Psoas muscle (tissue), 8 donors: ENCODE results near the gene SUSD3. TPM values are rescaled to one million over a fixed set of nuclear protein-coding genes. Genes with fewer than 3 reads are reported as not detected.

Experiments
- ATAC-seq, 4 donors: fragments of 200-7000 bp; cut with Tn5 transposase; one replicate each; pipeline ENCODE4 v1.9.1; 2020; ENCODE audit warnings: moderate library complexity in 3 of 4, mild to moderate bottlenecking in 2 of 4
- DNase-seq, 2 donors: peaks; one replicate each; pipeline ENCODE4 v3.0.0-alpha.2; 2020
- H3K27ac ChIP-seq: fragments of 200-600 bp; one replicate; pipeline ENCODE4 v1.8.0; 2022
- H3K27me3 ChIP-seq, 3 donors: fragments of 200-600 bp in 1 of 3; one replicate each; pipeline versions ENCODE4 v1.6.1 to v1.8.0; 2013 to 2022; ENCODE audit warnings: low read length in 2 of 3, mild to moderate bottlenecking in 2 of 3, moderate library complexity in 1 of 3; ENCODE audit not compliant: insufficient read depth in 3 of 3
- H3K36me3 ChIP-seq, 2 donors: fragments of 200-600 bp in 1 of 2; one replicate each; pipeline versions ENCODE4 v1.6.1 to v1.8.0; 2013 to 2022; ENCODE audit warnings: low read depth in 1 of 2, mild to moderate bottlenecking in 1 of 2, moderate library complexity in 1 of 2; ENCODE audit not compliant: insufficient read depth in 1 of 2
- H3K4me1 ChIP-seq: fragments of 200-600 bp; one replicate; pipeline ENCODE4 v1.8.0; 2022
- H3K4me3 ChIP-seq: fragments of 200-600 bp; one replicate; pipeline ENCODE4 v1.8.0; 2022; ENCODE audit warnings: mild to moderate bottlenecking
- H3K9me3 ChIP-seq: fragments of 200-600 bp; one replicate; pipeline ENCODE4 v1.8.0; 2022
- CTCF ChIP-seq: fragments of 200-600 bp; IDR thresholded peaks from one replicate; pipeline ENCODE4 v1.8.0; 2022; ENCODE audit warnings: antibody characterized with exemption
- WGBS, 3 donors: extraction: QIAGEN DNeasy Blood & Tissue Kit; methylation state at CpG; one replicate each; pipeline versions ENCODE4 v1.1.6 to v1.1.7; 2013; 5-methylcytosine and 5-hydroxymethylcytosine counted together
- intact Hi-C, 2 donors: fragments of 100-400 bp; cut with DNase I; formaldehyde crosslinking; loops; one replicate each; pipeline versions ENCODE4 v1.11.0 to v1.14.2; 2022
- polyA plus RNA-seq, 3 donors: library from polyadenylated mRNA; stranded (reverse); fragments of 200-250 nt; gene quantifications; one replicate each; pipeline ENCODE4 v1.2.3, GENCODE V29; 2013
- total RNA-seq, 4 donors: library from RNA; stranded (reverse); fragmentation: NEBNext Ultra II Directional in 2 of 4; extraction: Animal tissue kit (Norgen Biotek cat#: 25700) in 2 of 4; gene quantifications; one replicate each; pipeline versions ENCODE4 v1.2.1 to v1.2.4, GENCODE V29; 2021 to 2023
- donor health status: healthy with polysubstance abuse.
- donor health status: DM: no; HTN: no; CAD: no; lungs with moderate emphysema.
- donor health status: Bipolar disorder and iron deficiency.
- donor health status: healthy.
- donor health status: DM: yes; HTN: yes; CAD: no.
- donor health status: DM: no; HTN: no; CAD: no.
- donor health status: DM: no; HTN: no; CAD: no.
- donor health status: DM: yes; HTN: yes; CAD: no.

The SUSD3 gene
- total and polyA plus RNA-seq, 7 donors = 0.13 to 0.65 (median 0.34) TPM; not detected in 2

- Histone ChIP-seq H3K4me3 (no peak overlapping the region), H3K36me3 (peaks cover 0 to 48% of the 10 kb centered on the region in 2 donors), H3K9me3 (no peaks in the 10 kb centered on the region), H3K27ac (no peak overlapping the region), H3K27me3 (no peaks in the 10 kb centered on the region), H3K4me1 (peaks cover 17% of the 10 kb centered on the region)
- no peak for TF ChIP-seq CTCF
- no peak for ATAC-seq
- peak in 1 of 2 donors; percentile 53 for DNase-seq
- 89 to 93% (median 92%) methylated on average over 9 to 11 of the region's 11 CpGs for WGBS, 3 donors
- intact Hi-C loops = no loop called here
Measured at GRCh38 chr9:93120846-93121315, 62.4 kb downstream of the SUSD3 start.

- ATAC-seq (no peak), DNase-seq (peak in 1 of 2 donors; percentile 53)
- Histone ChIP-seq H3K4me3 (no peak overlapping the region), H3K9me3 (no peaks in the 10 kb centered on the region), H3K27ac (no peak overlapping the region), H3K36me3 (peaks cover 0 to 52% of the 10 kb centered on the region in 2 donors), H3K4me1 (peaks cover 13% of the 10 kb centered on the region), H3K27me3 (no peaks in the 10 kb centered on the region)
- intact Hi-C loops = no loop called here
- 73 to 88% (median 77%) methylated on average over 20 of the region's 20 CpGs for WGBS, 3 donors
- TF ChIP-seq CTCF = no peak
Measured at GRCh38 chr9:93121316-93122241, 63.1 kb downstream of the SUSD3 start.

- no peak for ATAC-seq
- Histone ChIP-seq H3K27ac (no peak overlapping the region), H3K27me3 (no peaks in the 10 kb centered on the region), H3K4me1 (peaks cover 23% of the 10 kb centered on the region), H3K4me3 (no peak overlapping the region), H3K9me3 (no peaks in the 10 kb centered on the region), H3K36me3 (peaks cover 0 to 52% of the 10 kb centered on the region in 2 donors)
- intact Hi-C loops = no loop called here
- DNase-seq = peak in 1 of 2 donors; percentile 50
- no peak for TF ChIP-seq CTCF
- WGBS, 3 donors = 86 to 91% (median 89%) methylated on average over 14 of the region's 14 CpGs
Measured at GRCh38 chr9:93122721-93123221, 64.3 kb downstream of the SUSD3 start.

- H3K4me3 ChIP-seq = no peak overlapping the region
- TF ChIP-seq CTCF = no peak
- DNase-seq (peak in 1 of 2 donors; percentile 45), ATAC-seq (no peak)
- no peak overlapping the region for H3K27ac ChIP-seq
- no peaks in the 10 kb centered on the region for H3K27me3 ChIP-seq
- H3K36me3 ChIP-seq = peaks cover 0 to 52% of the 10 kb centered on the region in 2 donors
- H3K9me3 ChIP-seq = no peaks in the 10 kb centered on the region
- peaks cover 30% of the 10 kb centered on the region for H3K4me1 ChIP-seq
- 80 to 86% (median 83%) methylated on average over 14 of the region's 14 CpGs for WGBS, 3 donors
- intact Hi-C loops = no loop called here
Measured at GRCh38 chr9:93123561-93124283, 65.2 kb downstream of the SUSD3 start.
